GM18861 (cell line): ENCODE results near the gene SLC17A2.

Experiments used
- ATAC-seq: cut with Tn5 transposase; IDR thresholded peaks from one replicate; pipeline ENCODE4 v1.9.1; 2021; ENCODE audit not compliant: unreplicated experiment

The SLC17A2 gene, protein sequence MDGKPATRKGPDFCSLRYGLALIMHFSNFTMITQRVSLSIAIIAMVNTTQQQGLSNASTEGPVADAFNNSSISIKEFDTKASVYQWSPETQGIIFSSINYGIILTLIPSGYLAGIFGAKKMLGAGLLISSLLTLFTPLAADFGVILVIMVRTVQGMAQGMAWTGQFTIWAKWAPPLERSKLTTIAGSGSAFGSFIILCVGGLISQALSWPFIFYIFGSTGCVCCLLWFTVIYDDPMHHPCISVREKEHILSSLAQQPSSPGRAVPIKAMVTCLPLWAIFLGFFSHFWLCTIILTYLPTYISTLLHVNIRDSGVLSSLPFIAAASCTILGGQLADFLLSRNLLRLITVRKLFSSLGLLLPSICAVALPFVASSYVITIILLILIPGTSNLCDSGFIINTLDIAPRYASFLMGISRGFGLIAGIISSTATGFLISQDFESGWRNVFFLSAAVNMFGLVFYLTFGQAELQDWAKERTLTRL

DNA sequence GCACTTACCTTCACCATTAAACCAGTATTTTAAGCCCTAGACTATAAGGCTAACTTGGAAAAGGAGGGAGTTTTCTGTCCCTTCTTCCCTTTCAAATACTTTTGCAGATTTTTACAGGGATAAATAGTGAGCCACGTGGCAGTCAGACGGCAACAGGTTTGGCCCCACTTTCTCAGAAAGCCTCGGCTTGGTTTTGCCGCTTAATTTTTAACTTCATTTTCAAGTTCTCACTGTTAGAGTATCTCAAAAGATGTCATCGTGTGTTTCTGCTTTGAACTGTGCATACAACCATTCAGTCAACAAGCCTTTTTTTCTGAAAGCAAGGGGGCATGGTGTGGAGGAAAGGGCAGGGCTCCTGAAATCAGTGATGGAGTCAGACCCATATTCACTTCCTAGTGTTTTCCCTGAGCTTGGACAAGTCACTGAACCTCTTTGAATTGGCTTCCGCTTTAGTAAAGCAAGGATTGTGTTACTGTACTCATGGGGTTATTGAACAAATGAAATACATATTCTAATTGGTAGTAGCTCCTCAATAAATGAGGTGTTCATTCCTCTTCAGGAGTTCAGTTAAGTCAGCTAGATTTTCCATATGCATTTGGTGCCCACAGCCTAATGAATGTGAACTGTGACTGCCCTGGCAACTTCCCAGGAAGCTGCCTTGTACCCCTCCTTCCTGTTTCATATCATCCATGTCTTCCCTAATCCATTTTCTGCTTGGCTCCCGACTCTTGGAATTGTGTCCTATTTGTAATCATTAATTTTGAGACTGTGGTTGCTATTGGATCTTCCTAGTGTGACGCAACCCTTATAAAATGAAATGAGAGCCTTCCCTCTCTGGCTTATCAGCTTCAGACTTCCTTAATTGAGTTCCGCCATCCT lies at the start of gene SLC17A2:
Gene SLC17A2, minus strand, starts transcription at position 160 of the 879 bp plus-strand sequence. CDS start 4,895 bp downstream, outside the sequence.
- ATAC-seq = no peak

DNA sequence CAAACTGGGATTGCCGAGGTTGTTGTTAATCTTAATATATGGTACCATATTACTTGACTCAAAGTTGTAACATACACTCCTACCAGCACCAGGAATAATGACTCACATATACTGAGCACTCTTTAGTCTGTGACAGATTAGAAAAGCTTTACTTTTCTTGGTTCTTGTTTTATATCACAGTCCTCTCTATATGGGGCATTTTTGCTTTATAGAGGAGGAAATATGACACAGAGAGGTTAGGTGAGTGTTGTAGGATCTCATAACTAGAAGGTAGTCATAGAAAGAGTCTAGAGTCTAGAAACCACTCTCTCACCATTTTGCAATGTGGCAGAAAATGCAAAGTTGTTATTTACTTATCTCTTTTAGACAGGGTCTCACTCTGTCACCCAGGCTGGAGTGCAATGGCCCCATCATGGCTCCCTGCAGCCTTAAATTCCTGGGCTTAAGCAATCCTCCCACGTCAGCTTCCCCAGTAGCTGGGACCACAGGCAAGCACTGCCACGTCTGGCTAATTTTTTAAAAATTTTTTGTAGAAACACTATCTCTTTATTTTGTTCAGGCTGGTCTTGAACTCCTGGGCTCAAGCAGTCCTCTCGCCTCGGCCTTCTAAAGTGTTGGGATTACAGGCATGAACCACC lies 45.6 kb upstream of the SLC17A2 start:
- ATAC-seq = no peak

DNA sequence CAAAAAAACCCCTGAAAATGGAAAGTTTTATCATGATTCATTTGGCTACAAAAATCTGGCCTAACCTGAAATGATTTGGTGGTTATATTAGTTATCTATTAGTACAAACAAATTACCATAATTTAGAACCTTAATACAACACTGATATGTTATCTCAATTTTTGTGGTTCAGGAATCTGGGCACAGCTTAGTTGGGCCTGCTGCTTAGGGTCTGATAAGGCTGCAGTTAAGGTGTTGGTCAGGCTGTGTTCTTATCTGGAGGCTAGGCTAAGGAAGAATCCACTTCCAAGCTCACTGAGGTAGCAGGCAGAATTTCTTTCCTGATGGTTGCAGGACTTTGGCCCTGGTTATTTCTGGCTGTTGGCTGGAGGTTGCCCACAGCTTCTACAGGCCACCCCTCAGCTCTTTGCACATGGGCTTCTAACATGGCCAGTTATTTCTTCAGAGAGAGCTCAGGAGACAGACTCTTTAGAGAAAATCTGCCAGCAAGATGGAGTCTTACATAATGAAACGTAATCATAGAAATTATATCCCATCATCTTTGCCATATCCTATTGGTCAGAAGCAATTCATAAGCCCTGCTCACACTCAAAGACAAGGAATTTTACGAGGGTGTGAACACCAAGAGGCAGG lies 43.5 kb upstream of the SLC17A2 start:
- ATAC-seq = no peak

DNA sequence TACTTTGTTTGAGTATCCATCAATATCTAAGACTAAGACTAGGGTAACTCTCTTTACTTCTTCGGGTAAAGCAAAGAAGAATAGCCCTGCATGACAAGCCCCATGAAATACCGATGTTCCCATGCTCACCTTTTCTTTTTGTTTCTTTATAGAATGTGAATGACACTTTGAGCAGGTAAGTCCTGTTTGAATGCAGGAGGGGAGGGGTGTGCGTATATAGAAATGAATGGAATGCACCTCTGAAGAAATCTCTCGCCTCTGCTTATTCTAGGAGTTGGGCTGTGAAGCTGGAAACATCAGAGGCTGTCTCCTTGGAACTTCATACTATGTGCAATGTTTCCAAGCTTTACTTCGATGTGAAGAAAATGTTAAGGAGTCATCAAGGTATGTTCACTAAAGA lies 42.4 kb upstream of the SLC17A2 start:
- ATAC-seq = no peak

DNA sequence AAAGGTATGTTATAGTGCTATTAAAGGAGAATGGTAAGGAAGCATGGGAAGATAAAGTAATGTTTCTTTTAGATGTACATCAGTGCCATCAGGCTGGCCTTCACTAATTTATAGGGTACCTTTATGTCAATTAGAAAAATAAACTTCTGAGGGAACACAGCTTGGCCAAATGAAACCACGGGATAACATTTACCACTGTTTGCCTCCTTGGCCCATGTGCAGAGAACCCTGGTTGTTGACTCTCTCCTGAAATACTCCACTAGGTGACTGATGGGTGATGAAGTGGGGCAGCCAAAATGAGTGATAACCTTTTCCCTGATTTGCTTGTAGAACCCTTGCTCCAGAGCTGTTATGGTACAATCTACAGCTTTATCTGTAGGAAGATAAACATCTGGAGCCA lies 41.6 kb upstream of the SLC17A2 start:
- ATAC-seq = no peak

DNA sequence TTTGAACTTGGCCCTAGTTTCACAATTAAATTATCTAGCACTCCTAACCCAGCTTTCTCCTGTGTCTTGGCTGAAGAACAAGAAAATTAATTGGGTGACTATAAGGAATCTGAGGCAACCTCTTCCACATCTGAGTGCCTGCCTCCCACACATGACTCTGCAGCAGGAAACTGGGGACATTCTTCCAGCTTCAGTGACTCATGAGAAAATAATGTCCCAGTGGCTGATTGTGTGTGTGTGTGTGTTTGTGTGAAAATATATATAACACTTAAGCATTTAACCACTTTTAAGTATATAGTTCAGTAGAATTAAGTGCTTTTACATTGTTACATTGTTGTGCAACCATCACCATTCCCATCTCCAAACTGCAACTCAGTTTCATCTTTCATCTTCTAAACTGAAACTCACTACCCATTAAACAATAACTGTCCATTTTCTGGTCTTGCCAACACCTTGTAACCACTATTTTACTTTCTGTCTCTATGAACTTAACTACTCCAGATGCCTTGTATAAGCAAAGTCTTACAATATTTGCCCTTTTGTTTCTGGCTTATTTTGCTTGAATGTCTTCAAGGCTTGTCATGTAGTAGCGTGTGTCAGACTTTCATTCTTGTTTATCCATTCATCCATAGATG lies 40.8 kb upstream of the SLC17A2 start:
- no peak for ATAC-seq

DNA sequence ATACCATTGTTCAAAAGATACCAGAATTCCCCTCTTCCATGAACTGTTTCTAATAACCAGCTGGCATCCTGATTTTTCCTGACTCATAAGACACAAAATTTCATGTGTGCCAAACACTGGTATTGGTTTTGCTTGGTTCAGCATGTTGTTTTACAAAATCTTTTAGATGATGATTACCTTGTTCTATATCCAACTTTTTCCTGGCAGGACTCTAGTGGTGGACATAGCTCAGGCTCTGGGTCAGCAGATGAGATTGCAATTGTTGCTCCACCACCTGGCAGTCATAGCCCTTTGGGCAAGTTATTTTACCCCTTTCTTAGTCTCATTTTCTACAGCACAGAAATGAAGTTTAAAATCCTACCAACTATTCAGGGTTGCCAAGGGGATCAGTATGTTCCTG lies 38.3 kb upstream of the SLC17A2 start:
- ATAC-seq = no peak

DNA sequence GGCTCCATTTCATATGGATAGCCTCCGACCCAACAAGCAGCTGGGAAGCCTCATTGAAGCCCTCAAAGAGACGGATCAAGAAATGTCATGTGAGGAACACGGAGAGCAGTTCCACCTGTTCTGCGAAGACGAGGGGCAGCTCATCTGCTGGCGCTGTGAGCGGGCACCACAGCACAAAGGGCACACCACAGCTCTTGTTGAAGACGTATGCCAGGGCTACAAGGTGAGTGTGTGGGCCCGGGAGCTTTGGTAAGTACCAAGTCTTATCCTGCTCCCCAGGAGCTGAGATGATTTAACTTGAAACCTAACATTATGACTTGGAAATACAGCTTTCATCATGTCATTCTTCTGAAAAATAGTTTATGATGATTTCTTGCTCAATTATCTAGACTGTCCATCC lies 36.2 kb upstream of the SLC17A2 start:
- no peak for ATAC-seq

DNA sequence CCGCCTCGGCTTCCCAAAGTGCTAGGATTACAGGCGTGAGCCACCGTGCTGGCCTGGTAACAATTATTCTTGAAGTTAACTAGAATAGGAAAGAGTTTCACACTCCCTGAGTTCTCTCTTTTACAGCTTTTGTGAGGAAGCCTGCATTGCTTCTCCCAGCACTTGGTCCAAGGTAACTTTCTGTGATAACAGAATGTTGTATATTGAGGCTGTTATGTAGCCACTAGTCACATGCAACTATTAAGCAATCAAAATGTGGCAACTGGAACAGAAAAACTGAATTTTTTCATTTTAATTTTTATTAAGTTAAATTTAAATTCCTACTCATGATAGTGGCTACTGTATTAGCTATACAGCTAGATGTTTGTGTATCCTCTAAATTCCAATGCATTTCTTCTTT lies 34.6 kb upstream of the SLC17A2 start:
- no peak for ATAC-seq

DNA sequence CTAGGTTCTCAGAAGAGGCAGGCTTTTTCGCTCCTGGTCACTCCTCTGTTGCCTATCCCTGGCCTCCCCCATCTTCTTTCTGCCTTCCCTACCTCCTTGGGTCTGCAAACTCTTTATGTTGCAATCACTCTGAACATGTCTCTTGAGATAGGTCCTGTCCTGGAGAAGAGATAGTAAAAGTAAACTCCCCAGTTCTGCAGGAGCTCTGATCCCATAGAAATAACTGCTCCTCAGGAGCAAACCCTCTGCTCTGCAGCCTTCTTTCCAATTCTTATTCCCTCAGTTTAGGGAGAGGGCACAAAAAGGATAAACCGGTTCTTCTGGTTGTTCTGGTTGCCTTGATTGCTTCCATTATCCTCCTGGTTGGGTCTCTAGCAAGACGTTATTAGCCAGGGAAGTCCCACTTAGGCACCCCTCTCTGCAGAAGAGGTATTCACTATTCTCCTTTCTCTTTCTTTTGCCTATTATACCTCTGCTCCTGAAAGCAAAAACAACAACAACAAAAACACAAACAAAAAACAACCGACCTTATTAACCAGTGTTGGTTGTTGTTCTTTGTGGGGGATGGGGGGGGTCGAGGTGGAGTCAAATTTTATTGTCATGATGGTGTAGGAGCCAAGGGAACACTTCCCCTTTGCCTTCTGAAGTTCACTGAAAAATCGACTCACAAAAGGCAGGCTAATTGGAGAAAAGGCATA lies 33.1 kb upstream of the SLC17A2 start:
- no peak for ATAC-seq

DNA sequence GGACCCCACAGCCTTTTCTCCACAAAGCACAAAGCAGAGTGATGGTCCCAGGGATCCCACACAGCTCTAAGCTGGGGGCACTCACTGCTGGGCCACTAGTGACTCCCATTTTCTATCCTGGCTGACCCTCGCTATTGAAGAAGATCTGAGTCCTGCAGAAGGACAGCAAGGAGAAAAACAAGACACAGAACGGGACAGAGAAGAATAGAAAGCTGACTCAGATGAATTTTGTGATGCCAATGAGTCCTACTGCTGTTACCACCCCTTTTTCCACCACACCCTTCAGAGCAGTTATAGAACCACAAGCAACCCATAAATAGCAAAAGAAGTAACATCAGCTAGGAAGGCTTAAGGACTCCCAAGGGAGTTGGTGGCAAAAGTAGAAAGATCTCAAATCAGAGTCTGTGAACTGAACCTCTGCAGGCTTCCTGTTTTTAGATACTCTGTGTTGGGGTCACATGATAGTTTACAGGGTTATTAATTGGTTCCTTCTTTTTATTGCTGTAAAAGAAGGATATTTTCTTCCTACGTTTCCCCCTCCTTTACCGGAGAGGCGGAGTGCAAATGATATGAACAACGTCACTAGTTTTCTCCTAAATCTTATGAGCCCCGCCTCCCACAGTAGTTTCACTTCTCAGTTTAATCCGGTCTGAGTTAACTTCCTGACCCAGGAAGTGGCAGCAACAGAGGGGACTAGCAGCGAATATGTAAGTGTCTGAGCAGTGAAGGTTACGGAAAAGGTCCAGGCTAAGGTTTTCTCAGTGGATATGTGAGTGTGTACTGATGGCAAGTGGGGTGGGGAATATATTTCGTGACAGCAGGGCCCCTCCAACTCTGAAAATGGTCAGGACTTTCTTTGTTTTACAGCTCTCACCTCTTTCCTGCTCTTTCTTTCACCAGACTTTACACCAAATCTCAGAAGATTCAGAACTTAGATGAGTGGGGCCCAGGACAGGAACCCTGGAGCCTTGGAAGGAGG lies 31.9 kb upstream of the SLC17A2 start, which contains the start of gene TRIM38:
Gene TRIM38, plus strand, starts transcription at position 654 of the 979 bp plus-strand sequence. CDS start 3,721 bp downstream, outside the sequence.
- peak; percentile 74 for ATAC-seq

DNA sequence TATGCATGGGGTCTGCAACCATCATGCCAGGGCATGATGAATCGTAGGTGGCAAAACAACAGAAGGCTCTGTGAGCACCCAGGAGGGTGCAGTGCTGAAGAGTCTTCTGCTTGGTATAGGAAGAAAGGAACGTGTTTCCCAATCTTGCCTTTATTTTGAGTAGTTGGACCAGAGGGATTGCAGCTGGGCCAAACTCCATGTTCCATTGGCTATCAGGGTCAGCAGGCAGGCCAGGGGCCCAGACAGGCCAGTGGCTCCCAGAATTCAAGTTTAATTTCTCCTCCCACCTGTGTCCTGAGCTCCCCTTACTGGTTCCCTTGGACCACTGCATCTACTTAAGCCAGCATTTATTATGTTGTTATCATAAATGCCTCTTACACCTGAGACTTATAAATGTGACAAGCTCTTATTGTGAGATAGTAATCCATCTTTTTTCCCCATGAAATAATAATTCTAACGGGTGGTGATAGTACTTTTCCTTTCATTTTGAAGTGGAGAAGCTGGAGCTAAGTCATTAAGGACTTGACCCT lies 31.2 kb upstream of the SLC17A2 start:
- no peak for ATAC-seq

DNA sequence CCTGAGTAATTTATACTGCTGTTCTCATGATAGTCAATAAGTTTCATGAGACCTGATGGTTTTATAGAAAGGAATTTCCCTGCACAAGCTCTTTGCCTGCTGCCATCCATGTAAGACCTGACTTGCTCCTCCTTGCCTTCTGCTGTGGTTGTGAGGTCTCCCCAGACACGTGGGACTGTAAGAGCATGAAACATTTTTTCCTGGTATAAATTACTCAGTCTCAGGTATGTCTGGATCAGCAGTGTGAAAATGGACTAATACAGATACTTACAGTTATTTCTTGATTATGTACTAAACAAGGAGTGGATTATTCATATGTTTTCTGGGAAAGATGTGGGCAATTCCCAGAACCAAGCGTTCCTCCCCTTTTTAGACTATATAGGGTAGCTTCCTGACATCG lies 30.2 kb upstream of the SLC17A2 start:
- no peak for ATAC-seq

DNA sequence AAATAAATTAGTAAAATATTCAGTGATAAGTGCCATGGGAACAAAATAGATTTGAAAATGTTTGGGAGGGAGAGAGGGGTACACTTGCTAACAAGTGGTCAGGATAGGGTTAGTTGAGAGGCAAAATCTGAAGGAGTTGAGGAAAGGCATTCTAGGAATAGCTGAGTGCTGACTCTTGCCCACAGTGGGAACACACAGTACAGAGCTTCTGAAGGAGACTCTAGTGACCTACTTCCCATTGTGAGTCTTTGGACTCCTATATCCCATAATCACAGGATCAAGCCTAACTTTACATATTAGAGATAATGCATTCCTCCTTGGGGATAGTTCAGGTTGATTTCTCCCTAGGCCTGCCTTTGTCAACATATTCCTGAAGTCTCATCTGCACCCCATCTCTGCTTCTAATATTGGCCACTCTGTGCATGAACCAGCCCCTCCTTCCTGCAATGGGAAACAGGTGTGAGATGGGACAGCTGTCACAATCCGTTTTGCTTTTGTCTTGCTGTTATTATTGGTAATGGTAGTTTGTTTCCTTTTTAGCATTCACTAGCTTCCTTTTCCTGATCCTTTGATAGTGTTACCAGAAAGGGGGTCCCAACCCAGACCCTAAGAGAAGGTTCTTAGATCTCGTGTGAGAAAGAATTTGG lies 29.5 kb upstream of the SLC17A2 start:
- ATAC-seq = no peak

DNA sequence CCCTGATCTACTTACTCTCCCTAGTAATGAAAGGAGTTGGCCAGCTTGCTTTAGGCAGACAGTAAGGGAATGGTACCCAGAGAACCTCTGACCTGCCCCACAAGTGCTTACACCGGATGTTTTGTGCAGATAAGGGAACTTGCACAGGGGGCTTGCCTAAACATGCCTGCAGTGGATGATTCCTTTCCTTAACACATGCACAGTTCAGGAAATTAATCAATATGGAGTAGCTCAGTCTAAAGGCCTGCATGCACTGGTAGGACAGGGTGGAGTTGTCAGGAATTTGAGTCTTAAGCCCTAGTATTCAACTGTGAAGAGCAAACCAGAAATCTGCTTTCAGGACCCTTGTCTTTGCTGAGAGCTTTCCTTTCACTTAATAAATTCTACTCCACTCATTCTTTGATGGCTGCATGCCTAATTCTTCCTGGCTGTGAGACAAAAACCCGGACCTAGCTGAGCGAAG lies 28.2 kb upstream of the SLC17A2 start:
- no peak for ATAC-seq

DNA sequence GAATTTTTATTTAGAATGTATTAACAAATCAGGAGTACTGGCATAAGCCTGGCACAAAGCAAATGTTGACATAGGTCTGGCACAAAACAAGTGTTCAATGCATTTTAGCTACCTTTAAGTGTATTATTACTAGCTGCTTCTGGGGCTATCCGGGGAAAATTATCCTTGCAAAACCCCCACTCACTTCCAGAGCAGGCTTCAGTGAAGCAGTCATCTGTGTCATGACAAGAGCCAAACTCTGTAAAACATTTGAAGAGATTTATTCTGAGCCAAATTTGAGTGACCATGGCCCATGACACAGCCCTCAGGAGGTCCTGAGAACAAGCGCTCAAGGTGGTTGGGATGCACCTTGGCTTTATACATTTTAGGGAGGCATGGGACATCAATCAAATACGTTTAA lies 25.7 kb upstream of the SLC17A2 start:
- ATAC-seq = no peak

DNA sequence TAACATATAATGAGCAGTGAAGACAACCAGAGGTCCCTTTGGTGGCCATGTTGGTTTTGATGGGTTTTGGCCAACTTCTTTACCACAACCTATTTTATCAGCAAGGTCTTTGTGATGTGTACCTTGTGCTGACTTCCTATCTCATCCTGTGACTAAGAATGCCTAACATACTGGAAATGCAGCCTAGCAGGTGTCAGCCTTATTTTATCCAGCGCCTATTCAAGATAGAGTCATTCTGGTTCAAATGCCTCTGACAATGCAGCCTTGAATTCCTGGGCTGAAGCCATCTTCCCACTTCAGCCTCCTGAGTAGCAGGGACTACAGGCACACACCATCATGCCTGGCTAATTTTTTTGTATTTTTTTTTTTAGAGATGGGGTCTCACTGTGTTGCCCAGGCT lies 24.3 kb upstream of the SLC17A2 start:
- no peak for ATAC-seq

DNA sequence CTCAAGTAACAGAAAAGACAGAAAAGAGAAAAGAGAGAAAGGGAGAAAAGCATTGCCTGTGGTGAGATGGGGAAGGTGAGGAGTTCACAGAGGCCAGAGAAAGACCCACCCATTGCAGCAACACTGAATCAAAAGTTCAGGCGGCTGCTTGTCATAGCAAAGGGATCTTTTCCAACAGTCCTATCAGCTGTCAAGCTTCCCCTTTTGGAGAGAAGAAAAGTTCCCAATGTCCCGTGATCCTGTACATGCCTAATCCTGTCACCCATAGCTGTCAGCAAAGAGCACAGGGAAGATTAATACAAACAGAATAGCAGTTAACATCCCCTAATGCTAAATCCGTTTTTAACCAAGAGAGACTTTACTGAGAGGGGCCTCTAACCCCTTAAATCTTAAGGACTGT lies 23.2 kb upstream of the SLC17A2 start:
- no peak for ATAC-seq
